Measurements from ENCODE around the gene DSCAML1.

DNA sequence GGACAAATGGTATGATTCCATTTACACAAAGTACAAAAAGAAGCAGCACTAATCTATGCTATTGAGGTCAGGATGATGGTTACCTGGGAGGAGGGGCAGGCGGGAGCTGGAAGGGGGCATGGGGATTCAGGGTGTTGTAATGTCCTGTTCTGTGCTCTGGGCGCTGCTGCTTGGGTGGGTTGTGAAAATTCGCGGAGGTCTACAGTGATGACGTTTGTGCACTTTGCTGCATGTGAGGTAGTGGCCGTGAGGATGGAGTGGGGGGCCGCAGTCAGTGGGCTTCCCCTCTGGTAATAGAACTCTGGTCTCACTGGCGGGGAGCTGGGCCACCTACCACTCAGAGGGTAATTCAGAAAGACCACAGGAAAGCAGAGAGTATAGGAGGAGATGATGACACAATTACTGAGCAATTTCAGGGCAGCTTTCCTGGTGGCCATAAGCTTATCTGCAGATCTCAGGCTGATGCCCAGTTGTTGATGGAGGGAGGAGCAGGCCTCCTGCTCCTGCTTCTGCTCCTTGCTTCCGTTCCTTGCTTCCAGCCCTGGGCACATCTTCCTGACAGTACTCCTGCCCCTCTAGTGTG, 347.8 kb downstream of the DSCAML1 start:
- no peak for TF ChIP-seq CTCF (IDR thresholded peaks at IDR 0.05)
- TF ChIP-seq POLR2A (IDR thresholded peaks at IDR 0.05), result no peak

Measured in tibial nerve (tissue), 3 donors.